Measurements from ENCODE around the gene STOML3.

- TF ChIP-seq TAF1 (IDR thresholded peaks at IDR 0.05; ENCODE audit: borderline replicate concordance, insufficient read depth, low read length) (no peak), POLR2AphosphoS5 (IDR thresholded peaks at IDR 0.05; ENCODE audit: low read depth, low read length) (no peak), SIN3A (IDR thresholded peaks at IDR 0.05; ENCODE audit: borderline replicate concordance, insufficient read depth, low read length) (no peak), REST (IDR thresholded peaks at IDR 0.05; ENCODE audit: insufficient read depth in 1 of 2, low read depth in 2 of 2, low read length in 2 of 2) (no peak)
Observed at GRCh38 chr13:38979891-38980749, 10.5 kb downstream of the STOML3 start.

Data from PFSK-1 (cell line).